Measurements from ENCODE around the gene PGA5. TPM values are rescaled to one million over a fixed set of nuclear protein-coding genes. Genes with fewer than 3 reads are reported as not detected.
"Not testable (repeated sequence)": the region's sequence is repeated elsewhere in the genome, so short reads cannot be mapped to it uniquely, and the experiment has no call there.

Gene PGA5
- polyA plus RNA-seq, 3 donors, result 0.13 to 467 (median 45.1) TPM

- not testable (repeated sequence) for H3K27ac ChIP-seq (ENCODE audit: low read depth, low read length)
- WGBS, 3 donors, result 87 to 93% (median 92%) methylated on average over 5 of the region's 5 CpGs
Measured at GRCh38 chr11:61219016-61219415, 22.0 kb upstream of the PGA5 start.

GRCh38 chr11:61222047-61222446, 18.9 kb upstream of the PGA5 start, which contains the start of gene PGA4:
TSS of gene PGA4 (plus strand) at chr11:61222347. CDS start at chr11:61222401, 54 bp downstream.
- no CpG with 5 or more reads among the region's 8 CpGs for WGBS, 3 donors
- not testable (repeated sequence) for H3K27ac ChIP-seq (ENCODE audit: low read depth, low read length)

DNA sequence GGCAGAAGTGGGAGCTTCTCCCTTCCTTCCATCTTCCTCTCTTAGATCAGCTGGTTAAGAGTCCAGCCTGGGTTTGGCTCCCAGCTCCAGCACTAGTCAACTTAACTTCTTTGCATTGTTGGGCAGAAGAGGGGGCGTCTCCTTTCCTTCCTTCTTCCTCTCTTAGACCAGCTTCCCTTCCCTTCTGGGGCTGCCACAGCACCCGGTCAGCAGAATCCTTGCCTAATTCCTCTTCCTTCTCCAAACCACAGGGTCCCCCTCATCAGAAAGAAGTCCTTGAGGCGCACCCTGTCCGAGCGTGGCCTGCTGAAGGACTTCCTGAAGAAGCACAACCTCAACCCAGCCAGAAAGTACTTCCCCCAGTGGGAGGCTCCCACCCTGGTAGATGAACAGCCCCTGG, 18.3 kb upstream of the PGA5 start:
- WGBS, 3 donors, result no CpG with 5 or more reads among the region's 5 CpGs

DNA sequence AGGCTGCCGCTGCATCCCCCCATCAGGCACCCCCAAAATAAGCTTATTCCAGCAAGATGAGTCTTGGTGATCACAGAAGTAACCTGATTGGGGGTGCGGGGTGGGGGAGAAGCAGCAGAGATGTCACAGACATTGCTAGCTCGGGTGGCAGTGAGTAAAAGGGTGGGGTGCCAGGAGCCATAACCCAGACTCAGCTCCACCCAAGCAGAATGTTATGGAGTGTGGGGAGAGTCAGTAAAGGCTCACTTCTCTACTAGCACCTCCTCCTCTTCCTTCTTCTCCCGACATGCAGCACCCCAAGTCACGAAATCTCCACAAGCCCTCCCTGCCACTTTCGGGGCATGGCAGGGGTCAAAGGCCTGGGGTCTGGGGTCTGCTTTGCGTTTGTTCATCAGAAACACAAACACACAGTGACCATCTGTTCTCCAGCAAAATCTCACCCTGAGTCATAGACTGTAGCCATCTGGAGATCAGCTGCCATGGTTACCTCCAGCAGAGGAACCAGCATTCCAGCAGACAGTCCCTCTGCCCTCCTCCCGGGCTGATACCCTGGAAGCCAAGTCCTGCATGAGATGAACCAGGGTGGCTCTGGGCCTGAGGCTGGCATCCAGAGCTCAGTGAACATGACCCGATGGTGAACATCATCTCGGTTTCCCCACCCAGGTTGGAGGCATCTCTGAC, 14.4 kb upstream of the PGA5 start:
- WGBS, 3 donors, result no CpG with 5 or more reads among the region's 10 CpGs
- not testable (repeated sequence) for H3K27ac ChIP-seq (ENCODE audit: low read depth, low read length)

More for the DNA sequence above, 18.3 kb upstream of the PGA5 start:
- H3K27ac ChIP-seq (ENCODE audit: low read depth, low read length), result not testable (repeated sequence)

GRCh38 chr11:61229458-61229857, 11.5 kb upstream of the PGA5 start:
- WGBS, 3 donors, result no CpG with 5 or more reads among the region's 6 CpGs
- not testable (repeated sequence) for H3K27ac ChIP-seq (ENCODE audit: low read depth, low read length)

GRCh38 chr11:61231033-61231432, 9.9 kb upstream of the PGA5 start:
- no CpG with 5 or more reads among the region's 15 CpGs for WGBS, 3 donors
- not testable (repeated sequence) for H3K27ac ChIP-seq (ENCODE audit: low read depth, low read length)

DNA sequence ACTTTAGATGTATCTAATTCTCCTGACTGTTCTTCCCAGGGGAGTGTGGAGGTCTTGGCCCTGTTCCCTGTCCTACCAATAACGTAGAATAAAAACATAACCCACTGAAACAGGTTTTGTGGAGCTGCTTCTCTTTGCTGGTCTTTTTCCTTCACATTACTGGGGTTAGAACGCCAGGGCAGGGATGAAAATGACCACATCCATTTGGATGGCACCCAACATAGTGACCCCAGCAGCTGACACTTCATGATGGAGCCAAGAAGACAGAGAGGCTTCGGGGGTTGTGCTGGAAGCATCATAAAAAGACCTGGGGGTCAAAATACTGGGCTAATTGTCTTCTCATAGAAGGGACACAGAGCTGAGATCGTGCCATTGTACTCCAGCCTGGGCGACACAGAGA, 9.4 kb upstream of the PGA5 start:
- H3K27ac ChIP-seq (ENCODE audit: low read depth, low read length), result not testable (repeated sequence)
- WGBS, 3 donors, result 40% methylated on average over 1 of the region's 5 CpGs; no CpG with 5 or more reads in 2 of the 3 donors

DNA sequence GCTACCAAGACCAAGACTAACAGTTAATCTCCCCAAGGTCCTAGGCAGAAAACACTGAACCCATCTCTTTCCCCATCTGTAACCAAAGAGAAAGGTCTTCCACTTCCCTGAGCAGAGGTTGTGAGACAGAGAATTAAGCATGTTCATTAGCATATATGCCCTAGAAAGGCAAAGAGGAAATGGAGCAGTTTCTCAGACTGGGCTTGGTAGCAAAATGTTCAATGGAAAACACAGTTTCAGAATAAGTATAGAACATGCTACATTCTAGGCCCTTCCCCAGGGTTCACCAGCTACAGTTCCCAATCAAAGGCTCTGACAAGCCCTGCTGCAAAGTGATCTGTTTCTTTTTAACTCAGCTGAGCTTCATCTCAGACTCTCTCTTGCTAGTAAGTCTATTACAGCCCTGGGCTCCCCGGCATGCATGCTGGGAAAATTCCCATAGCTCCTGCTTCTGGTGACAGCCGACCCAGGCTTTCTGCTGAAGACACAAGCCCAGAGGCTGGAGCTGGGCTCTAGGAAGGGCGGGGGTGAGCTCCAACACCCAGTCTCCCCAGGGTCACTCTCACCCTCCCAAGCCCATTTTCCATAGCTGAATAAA, 8.3 kb upstream of the PGA5 start:
- H3K27ac ChIP-seq (ENCODE audit: low read depth, low read length), result not testable (repeated sequence)
- WGBS, 3 donors, result no CpG with 5 or more reads among the region's 3 CpGs

DNA sequence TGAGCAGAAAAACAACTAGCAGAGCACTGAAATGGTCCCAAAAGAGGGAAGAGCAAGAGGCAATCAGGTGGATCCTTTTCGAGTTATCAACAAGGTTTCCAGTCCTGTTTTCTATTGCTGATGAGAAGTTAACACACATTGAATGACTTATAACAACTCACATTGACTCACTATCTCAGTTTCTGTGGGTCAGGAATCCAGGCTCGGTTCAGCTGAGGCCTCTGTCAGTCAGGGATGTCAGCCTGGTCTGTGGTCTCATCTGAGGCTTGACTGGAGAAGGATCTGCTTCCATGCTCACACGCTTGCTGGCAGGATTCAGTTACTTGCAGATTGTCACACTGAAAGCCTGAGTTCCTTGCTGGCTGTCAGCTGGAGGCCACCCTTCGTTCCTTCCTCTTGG, 3.8 kb upstream of the PGA5 start:
- no CpG with 5 or more reads among the region's 4 CpGs for WGBS, 3 donors
- not testable (repeated sequence) for H3K27ac ChIP-seq (ENCODE audit: low read depth, low read length)

GRCh38 chr11:61240288-61240687, 687 bp upstream of the PGA5 start:
- WGBS, 3 donors, result 75 to 78% (median 76%) methylated on average over 7 of the region's 8 CpGs
- not testable (repeated sequence) for H3K27ac ChIP-seq (ENCODE audit: low read depth, low read length)

DNA sequence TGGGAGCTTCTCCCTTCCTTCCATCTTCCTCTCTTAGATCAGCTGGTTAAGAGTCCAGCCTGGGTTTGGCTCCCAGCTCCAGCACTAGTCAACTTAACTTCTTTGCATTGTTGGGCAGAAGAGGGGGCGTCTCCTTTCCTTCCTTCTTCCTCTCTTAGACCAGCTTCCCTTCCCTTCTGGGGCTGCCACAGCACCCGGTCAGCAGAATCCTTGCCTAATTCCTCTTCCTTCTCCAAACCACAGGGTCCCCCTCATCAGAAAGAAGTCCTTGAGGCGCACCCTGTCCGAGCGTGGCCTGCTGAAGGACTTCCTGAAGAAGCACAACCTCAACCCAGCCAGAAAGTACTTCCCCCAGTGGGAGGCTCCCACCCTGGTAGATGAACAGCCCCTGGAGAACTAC, 551 bp downstream of the PGA5 start:
- H3K27ac ChIP-seq (ENCODE audit: low read depth, low read length), result not testable (repeated sequence)
- no CpG with 5 or more reads among the region's 5 CpGs for WGBS, 3 donors

GRCh38 chr11:61245284-61245964, 4.4 kb downstream of the PGA5 start:
- not testable (repeated sequence) for H3K27ac ChIP-seq (ENCODE audit: low read depth, low read length)
- WGBS, 3 donors, result no CpG with 5 or more reads among the region's 10 CpGs

DNA sequence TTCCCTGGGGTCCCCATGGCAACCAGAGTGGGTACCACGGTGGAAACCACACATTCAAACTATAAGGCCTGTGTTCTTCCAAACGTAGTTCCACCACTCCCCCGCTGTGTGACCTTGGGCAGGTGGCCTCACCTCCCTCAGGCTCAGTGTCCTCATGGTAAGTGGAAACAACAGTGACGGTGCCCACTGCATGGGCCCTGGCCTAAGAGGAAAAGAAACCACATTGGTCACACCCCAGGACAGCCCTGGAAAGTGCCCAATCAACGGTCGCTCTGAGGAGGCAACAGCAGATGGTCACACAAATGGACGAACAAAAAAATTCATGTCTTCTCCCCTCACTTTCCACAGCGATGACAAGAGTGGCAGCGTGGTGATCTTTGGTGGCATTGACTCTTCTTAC, 7.1 kb downstream of the PGA5 start:
- WGBS, 3 donors, result 81 to 90% (median 90%) methylated on average over 9 of the region's 9 CpGs
- H3K27ac ChIP-seq (ENCODE audit: low read depth, low read length), result not testable (repeated sequence)

GRCh38 chr11:61249201-61249600, 8.2 kb downstream of the PGA5 start:
- H3K27ac ChIP-seq (ENCODE audit: low read depth, low read length), result not testable (repeated sequence)
- WGBS, 3 donors, result 81 to 84% (median 82%) methylated on average over 7 to 8 of the region's 8 CpGs

DNA sequence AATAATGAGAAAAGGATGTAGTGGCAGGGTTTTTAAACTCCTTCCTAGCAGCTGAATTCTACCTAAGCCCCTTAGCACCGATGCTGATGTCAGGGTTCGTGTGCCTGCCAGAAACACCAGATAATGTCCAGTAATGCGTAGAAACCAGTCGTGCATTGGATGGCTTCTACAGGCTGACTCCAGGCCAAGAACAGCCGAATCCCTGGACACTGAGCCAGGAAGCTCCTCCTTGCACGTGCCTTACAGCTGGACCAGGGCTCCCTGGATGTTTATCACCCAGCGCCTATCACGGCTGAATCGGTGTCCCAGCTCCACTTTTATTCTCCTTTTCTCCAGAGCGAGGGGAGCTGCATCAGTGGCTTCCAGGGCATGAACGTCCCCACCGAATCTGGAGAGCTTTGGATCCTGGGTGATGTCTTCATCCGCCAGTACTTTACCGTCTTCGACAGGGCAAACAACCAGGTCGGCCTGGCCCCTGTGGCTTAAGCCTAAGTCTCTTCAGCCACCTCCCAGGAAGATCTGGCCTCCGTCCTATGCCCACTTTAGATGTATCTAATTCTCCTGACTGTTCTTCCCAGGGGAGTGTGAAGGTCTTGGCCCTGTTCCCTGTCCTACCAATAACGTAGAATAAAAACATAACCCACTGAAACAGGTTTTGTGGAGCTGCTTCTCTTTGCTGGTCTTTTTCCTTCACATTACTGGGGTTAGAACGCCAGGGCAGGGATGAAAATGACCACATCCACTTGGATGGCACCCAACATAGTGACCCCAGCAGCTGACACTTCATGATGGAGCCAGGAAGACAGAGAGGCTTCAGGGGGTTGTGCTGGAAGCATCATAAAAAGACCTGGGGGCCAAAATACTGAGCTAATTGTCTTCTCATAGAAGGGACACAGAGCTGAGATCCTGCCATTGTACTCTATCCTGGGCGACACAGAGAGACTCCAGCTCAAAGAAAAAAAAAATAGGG, 10.1 kb downstream of the PGA5 start:
- WGBS, 3 donors, result 60 to 70% (median 66%) methylated on average over 20 of the region's 20 CpGs
- H3K27ac ChIP-seq (ENCODE audit: low read depth, low read length), result not testable (repeated sequence)

DNA sequence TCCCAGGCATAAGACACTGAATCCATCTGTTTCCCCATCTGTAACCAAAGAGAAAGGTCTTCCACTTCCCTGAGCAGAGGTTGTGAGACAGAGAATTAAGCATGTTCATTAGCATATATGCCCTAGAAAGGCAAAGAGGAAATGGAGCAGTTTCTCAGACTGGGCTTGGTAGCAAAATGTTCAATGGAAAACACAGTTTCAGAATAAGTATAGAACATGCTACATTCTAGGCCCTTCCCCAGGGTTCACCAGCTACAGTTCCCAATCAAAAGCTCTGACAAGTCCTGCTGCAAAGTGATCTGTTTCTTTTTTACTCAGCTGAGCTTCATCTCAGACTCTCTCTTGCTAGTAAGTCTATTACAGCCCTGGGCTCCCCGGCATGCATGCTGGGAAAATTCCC, 11.4 kb downstream of the PGA5 start:
- 23 to 68% (median 65%) methylated on average over 1 of the region's 1 CpG for WGBS, 3 donors
- not testable (repeated sequence) for H3K27ac ChIP-seq (ENCODE audit: low read depth, low read length)

- WGBS, 3 donors, result 51 to 63% (median 59%) methylated on average over 12 of the region's 12 CpGs
- no peak overlapping the region for H3K27ac ChIP-seq (ENCODE audit: low read depth, low read length)
Measured at GRCh38 chr11:61254403-61255025, 13.5 kb downstream of the PGA5 start.
